Neuronal stem cell (in vitro differentiated cells): ENCODE results near the gene DENND2A.

Experiments
- DNase-seq: peaks from one replicate; pipeline ENCODE4 v3.0.0-alpha.2; 2013; ENCODE audit warnings: low spot score
- H2AFZ ChIP-seq: one replicate; pipeline ENCODE4 v1.6.1; 2013; ENCODE audit warnings: mild to moderate bottlenecking, low read length, inconsistent platforms
- H2AK5ac ChIP-seq: 2 replicates; pipeline ENCODE4 v1.6.1; 2013; ENCODE audit warnings: low read depth, mild to moderate bottlenecking, inconsistent platforms, low read length, moderate library complexity, mixed read lengths
- H2BK120ac ChIP-seq: 2 replicates; pipeline ENCODE4 v1.6.1; 2013; ENCODE audit warnings: low read depth, mild to moderate bottlenecking, inconsistent platforms, low read length, moderate library complexity, mixed read lengths
- H2BK12ac ChIP-seq: one replicate; pipeline ENCODE4 v1.6.1; 2013; ENCODE audit warnings: low read length, inconsistent platforms
- H2BK15ac ChIP-seq: 2 replicates; pipeline ENCODE4 v1.6.1; 2013; ENCODE audit warnings: mild to moderate bottlenecking, low read length, inconsistent platforms, mixed read lengths
- H2BK5ac ChIP-seq: one replicate; pipeline ENCODE4 v1.6.1; 2013; ENCODE audit warnings: inconsistent platforms, mild to moderate bottlenecking, low read length, moderate library complexity
- H3K14ac ChIP-seq: one replicate; pipeline ENCODE4 v1.6.1; 2013; ENCODE audit warnings: low read length, inconsistent platforms
- H3K18ac ChIP-seq: 2 replicates; pipeline ENCODE4 v1.6.1; 2013; ENCODE audit warnings: low read length, inconsistent platforms
- H3K23ac ChIP-seq: 2 replicates; pipeline ENCODE4 v1.6.1; 2013; ENCODE audit warnings: low read depth, mild to moderate bottlenecking, mixed read lengths, low read length, inconsistent platforms; ENCODE audit not compliant: poor library complexity
- H3K27ac ChIP-seq: replicated peaks from 3 replicates; pipeline ENCODE4 v1.5.1; 2013; ENCODE audit warnings: low read length, inconsistent platforms
- H3K27me3 ChIP-seq, 3 experiments: 2 replicates each; pipeline ENCODE4 v1.6.1; 2013; ENCODE audit warnings: low read length in 3 of 3, mild to moderate bottlenecking in 2 of 3, inconsistent platforms in 1 of 3, low read depth in 1 of 3, mixed read lengths in 1 of 3, moderate library complexity in 1 of 3; ENCODE audit not compliant: control insufficient read depth in 3 of 3, insufficient read depth in 3 of 3
- H3K36me3 ChIP-seq, 2 donors: replicated peaks in 1 of 2; 2 replicates each; pipeline ENCODE4 v1.6.1; 2013; ENCODE audit warnings: low read length in 2 of 2; ENCODE audit not compliant: control insufficient read depth in 2 of 2, insufficient read depth in 2 of 2
- H3K4ac ChIP-seq: 2 replicates; pipeline ENCODE4 v1.6.1; 2013; ENCODE audit warnings: inconsistent platforms, mild to moderate bottlenecking, low read length, moderate library complexity
- H3K4me1 ChIP-seq, 2 donors: 1 replicate in 1 of 2; 2 replicates in 1 of 2; pipeline ENCODE4 v1.6.1; 2013; ENCODE audit warnings: low read length in 2 of 2, low read depth in 1 of 2; ENCODE audit not compliant: control insufficient read depth in 2 of 2, insufficient read depth in 1 of 2
- H3K4me2 ChIP-seq: one replicate; pipeline ENCODE4 v1.6.1; 2013; ENCODE audit warnings: mild to moderate bottlenecking, low read length, inconsistent platforms; ENCODE audit not compliant: insufficient read depth, poor library complexity, severe bottlenecking
- H3K4me3 ChIP-seq, 2 donors: 2 replicates each; pipeline ENCODE4 v1.5.1; 2013; ENCODE audit warnings: low read length in 2 of 2, mild to moderate bottlenecking in 2 of 2, inconsistent platforms in 1 of 2, moderate library complexity in 1 of 2
- H3K79me1 ChIP-seq: one replicate; pipeline ENCODE4 v1.6.1; 2013; ENCODE audit warnings: low read depth, mild to moderate bottlenecking, inconsistent platforms, low read length, moderate library complexity
- H3K9ac ChIP-seq: one replicate; pipeline ENCODE4 v1.6.1; 2013; ENCODE audit warnings: mild to moderate bottlenecking, low read depth, low read length, inconsistent platforms; ENCODE audit not compliant: poor library complexity
- H3K9me3 ChIP-seq, 2 donors: replicated peaks in 1 of 2; 2 replicates each; pipeline versions ENCODE3 to v1.6.1; 2013; ENCODE audit warnings: low read length in 2 of 2, mild to moderate bottlenecking in 2 of 2, inconsistent platforms in 1 of 2, low read depth in 1 of 2, mixed read lengths in 1 of 2, moderate library complexity in 1 of 2; ENCODE audit not compliant: control insufficient read depth in 2 of 2, insufficient read depth in 1 of 2
- H4K8ac ChIP-seq: one replicate; pipeline ENCODE4 v1.6.1; 2013; ENCODE audit warnings: low read depth, mild to moderate bottlenecking, inconsistent platforms, low read length, moderate library complexity
- H4K91ac ChIP-seq: one replicate; pipeline ENCODE4 v1.6.1; 2013; ENCODE audit warnings: low read length, low read depth, mild to moderate bottlenecking, inconsistent platforms; ENCODE audit not compliant: poor library complexity
- WGBS, 2 donors: extraction: QIAGEN DNeasy Blood & Tissue Kit; methylation state at CpG; one replicate each; pipeline ENCODE4 v1.1.7; 2013; ENCODE audit warnings: missing lambda C conversion rate in 2 of 2, mixed read lengths in 1 of 2; ENCODE audit not compliant: insufficient read length in 2 of 2, insufficient replicate concordance in 1 of 2; ENCODE audit errors: extremely low coverage in 2 of 2; 5-methylcytosine and 5-hydroxymethylcytosine counted together

Gene DENND2A

GRCh38 chr7:140654661-140655060 lies 14.0 kb upstream of the DENND2A start:
- no peaks in the 10 kb centered on the region for H3K79me1 ChIP-seq
- H3K9me3 ChIP-seq = no peaks in the 10 kb centered on the region
- no peak overlapping the region for H2AK5ac ChIP-seq
- no peak overlapping the region for H4K91ac ChIP-seq
- H3K18ac ChIP-seq = no peak overlapping the region
- H3K14ac ChIP-seq = no peak overlapping the region
- H2BK12ac ChIP-seq = no peak overlapping the region
- H3K4me2 ChIP-seq = no peak overlapping the region
- H3K4ac ChIP-seq = no peak overlapping the region
- H3K27ac ChIP-seq = no peak overlapping the region
- H3K36me3 ChIP-seq = no peaks in the 10 kb centered on the region
- no peak overlapping the region for H2BK5ac ChIP-seq
- H2AFZ ChIP-seq = no peak overlapping the region
- DNase-seq = no peak
- no peak overlapping the region for H2BK15ac ChIP-seq
- peak overlapping the region in 1 of 2 donors; percentile 27 for H3K4me3 ChIP-seq
- H4K8ac ChIP-seq = no peak overlapping the region
- peaks cover 0 to 21% (median 0%) of the 10 kb centered on the region in 3 experiments for H3K27me3 ChIP-seq
- H3K4me1 ChIP-seq = peaks cover 0 to 3% of the 10 kb centered on the region in 2 donors
- H3K23ac ChIP-seq = no peak overlapping the region
- 100% methylated on average over 1 of the region's 4 CpGs; no CpG with 5 or more reads in 1 of the 2 donors for WGBS, 2 donors
- H2BK120ac ChIP-seq = no peak overlapping the region
- H3K9ac ChIP-seq = no peak overlapping the region

- no peak for DNase-seq
- Histone ChIP-seq H2BK5ac (no peak overlapping the region), H3K79me1 (no peaks in the 10 kb centered on the region), H3K4me1 (peaks cover 0 to 3% of the 10 kb centered on the region in 2 donors), H2BK12ac (no peak overlapping the region), H2AK5ac (no peak overlapping the region), H3K4ac (no peak overlapping the region), H3K18ac (no peak overlapping the region), H3K27ac (no peak overlapping the region), H4K91ac (no peak overlapping the region), H3K9ac (no peak overlapping the region), H3K23ac (no peak overlapping the region), H2BK15ac (no peak overlapping the region), H2AFZ (no peak overlapping the region), H3K9me3 (no peaks in the 10 kb centered on the region), H4K8ac (no peak overlapping the region), H3K27me3 (peaks cover 0 to 20% (median 0%) of the 10 kb centered on the region in 3 experiments), H2BK120ac (no peak overlapping the region), H3K4me2 (no peak overlapping the region), H3K36me3 (no peaks in the 10 kb centered on the region), H3K14ac (no peak overlapping the region), H3K4me3 (no peak overlapping the region)
- WGBS, 2 donors = no CpG with 5 or more reads among the region's 2 CpGs
Measured at GRCh38 chr7:140654109-140654387, 13.4 kb upstream of the DENND2A start.

- Histone ChIP-seq H2BK15ac (no peak overlapping the region), H3K4me3 (no peak overlapping the region), H2BK12ac (no peak overlapping the region), H2AK5ac (no peak overlapping the region), H3K27me3 (peaks cover 0 to 15% (median 0%) of the 10 kb centered on the region in 3 experiments), H3K4me1 (peaks cover 0 to 3% of the 10 kb centered on the region in 2 donors), H4K91ac (no peak overlapping the region), H3K9ac (no peak overlapping the region), H3K4ac (no peak overlapping the region), H3K14ac (no peak overlapping the region), H3K36me3 (no peaks in the 10 kb centered on the region), H3K9me3 (no peaks in the 10 kb centered on the region), H3K4me2 (no peak overlapping the region), H4K8ac (no peak overlapping the region), H3K23ac (no peak overlapping the region), H3K79me1 (no peaks in the 10 kb centered on the region), H2BK5ac (no peak overlapping the region), H3K18ac (peak overlapping the region; percentile 89), H2AFZ (peak overlapping the region; percentile 81), H3K27ac (no peak overlapping the region), H2BK120ac (no peak overlapping the region)
- peak; percentile 77 for DNase-seq
- no CpG with 5 or more reads among the region's 15 CpGs for WGBS, 2 donors
Measured at GRCh38 chr7:140653319-140654108, 12.9 kb upstream of the DENND2A start.

GRCh38 chr7:140650367-140650766 lies 9.8 kb upstream of the DENND2A start:
- Histone ChIP-seq H2BK5ac (no peak overlapping the region), H3K4me3 (no peak overlapping the region), H3K27me3 (no peaks in the 10 kb centered on the region), H4K8ac (no peak overlapping the region), H4K91ac (no peak overlapping the region), H2BK12ac (no peak overlapping the region), H3K4ac (no peak overlapping the region), H3K4me1 (peaks cover 6 to 8% of the 10 kb centered on the region in 2 donors), H3K23ac (peak overlapping the region; percentile 57), H2AK5ac (peak overlapping the region; percentile 51), H3K79me1 (no peaks in the 10 kb centered on the region), H3K4me2 (no peak overlapping the region), H3K36me3 (no peaks in the 10 kb centered on the region), H2BK15ac (no peak overlapping the region), H3K18ac (no peak overlapping the region), H2BK120ac (peak overlapping the region; percentile 26), H3K14ac (no peak overlapping the region), H2AFZ (no peak overlapping the region), H3K27ac (no peak overlapping the region), H3K9me3 (no peaks in the 10 kb centered on the region), H3K9ac (no peak overlapping the region)
- no peak for DNase-seq
- no CpG with 5 or more reads among the region's 12 CpGs for WGBS, 2 donors
